HL-60 (cell line): Measurements from ENCODE around the gene PSMC3.

Source experiments
- DNase-seq, 2 experiments: peaks; one replicate each; pipeline ENCODE4 v3.0.0-alpha.2; 2010 to 2020; ENCODE audit warnings: low read depth in 1 of 2, low spot score in 1 of 2
- H3K27ac ChIP-seq: fragments of 250-450 bp; sonication (Bioruptor Pico); replicated peaks from 2 replicates; pipeline ENCODE4 v1.5.1; 2020; ENCODE audit warnings: mild to moderate bottlenecking, moderate library complexity
- H3K27me3 ChIP-seq: fragments of 250-450 bp; sonication (Bioruptor Pico); 2 replicates; pipeline ENCODE4 v1.5.1; 2021; ENCODE audit warnings: mild to moderate bottlenecking, moderate library complexity; ENCODE audit not compliant: insufficient read depth, poor library complexity, severe bottlenecking
- H3K4me3 ChIP-seq: replicated peaks from 2 replicates; pipeline ENCODE4 v1.5.1; 2011; ENCODE audit warnings: mild to moderate bottlenecking, control low read depth, low read length; ENCODE audit not compliant: insufficient read depth
- GABPA ChIP-seq: IDR thresholded peaks from 2 replicates; pipeline ENCODE4 v1.6.1; 2012; ENCODE audit warnings: low read depth
- POLR2AphosphoS5 ChIP-seq: IDR thresholded peaks from 2 replicates; pipeline ENCODE4 v1.6.1; 2012; ENCODE audit warnings: low read depth
- SPI1 ChIP-seq: IDR thresholded peaks from 2 replicates; pipeline ENCODE4 v1.6.1; 2012; ENCODE audit warnings: low read depth, mild to moderate bottlenecking, borderline replicate concordance
- TF ChIP-seq, protein P1 (sequence below): IDR thresholded peaks from one replicate; pipeline ENCODE4 v1.5.1; 2011; ENCODE audit warnings: low read length, control low read depth, inconsistent platforms; ENCODE audit not compliant: insufficient read depth
- TF ChIP-seq, protein P2 (sequence below): IDR thresholded peaks from 2 replicates; pipeline ENCODE4 v1.6.1; 2012; ENCODE audit warnings: low read depth; ENCODE audit not compliant: insufficient replicate concordance

Gene PSMC3

DNA sequence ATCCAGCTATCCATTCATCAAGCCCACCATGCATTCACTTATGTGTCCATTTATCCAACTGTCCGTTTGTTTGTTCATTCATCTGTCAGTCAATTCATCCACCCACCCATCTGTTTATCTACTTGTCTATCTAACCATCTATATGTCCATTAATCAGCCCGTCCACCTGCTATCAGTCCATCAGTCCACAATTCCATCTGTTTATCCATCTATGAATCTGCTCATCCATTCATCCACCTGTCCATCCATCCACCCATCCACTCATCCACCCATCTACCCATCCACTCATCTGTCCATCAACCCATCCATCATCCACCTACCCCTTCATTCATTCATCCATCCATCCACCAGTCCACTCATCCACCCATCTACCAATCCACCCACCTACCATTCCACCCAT is 46.9 kb downstream of the PSMC3 start:
- H3K27me3 ChIP-seq = no peaks in the 10 kb centered on the region
- peak overlapping the region; percentile 100 for H3K27ac ChIP-seq
- TF ChIP-seq SPI1 (no peak), GABPA (no peak), POLR2AphosphoS5 (no peak)
- TF ChIP-seq, protein P1, sequence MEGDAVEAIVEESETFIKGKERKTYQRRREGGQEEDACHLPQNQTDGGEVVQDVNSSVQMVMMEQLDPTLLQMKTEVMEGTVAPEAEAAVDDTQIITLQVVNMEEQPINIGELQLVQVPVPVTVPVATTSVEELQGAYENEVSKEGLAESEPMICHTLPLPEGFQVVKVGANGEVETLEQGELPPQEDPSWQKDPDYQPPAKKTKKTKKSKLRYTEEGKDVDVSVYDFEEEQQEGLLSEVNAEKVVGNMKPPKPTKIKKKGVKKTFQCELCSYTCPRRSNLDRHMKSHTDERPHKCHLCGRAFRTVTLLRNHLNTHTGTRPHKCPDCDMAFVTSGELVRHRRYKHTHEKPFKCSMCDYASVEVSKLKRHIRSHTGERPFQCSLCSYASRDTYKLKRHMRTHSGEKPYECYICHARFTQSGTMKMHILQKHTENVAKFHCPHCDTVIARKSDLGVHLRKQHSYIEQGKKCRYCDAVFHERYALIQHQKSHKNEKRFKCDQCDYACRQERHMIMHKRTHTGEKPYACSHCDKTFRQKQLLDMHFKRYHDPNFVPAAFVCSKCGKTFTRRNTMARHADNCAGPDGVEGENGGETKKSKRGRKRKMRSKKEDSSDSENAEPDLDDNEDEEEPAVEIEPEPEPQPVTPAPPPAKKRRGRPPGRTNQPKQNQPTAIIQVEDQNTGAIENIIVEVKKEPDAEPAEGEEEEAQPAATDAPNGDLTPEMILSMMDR = no peak
- TF ChIP-seq, protein P2, sequence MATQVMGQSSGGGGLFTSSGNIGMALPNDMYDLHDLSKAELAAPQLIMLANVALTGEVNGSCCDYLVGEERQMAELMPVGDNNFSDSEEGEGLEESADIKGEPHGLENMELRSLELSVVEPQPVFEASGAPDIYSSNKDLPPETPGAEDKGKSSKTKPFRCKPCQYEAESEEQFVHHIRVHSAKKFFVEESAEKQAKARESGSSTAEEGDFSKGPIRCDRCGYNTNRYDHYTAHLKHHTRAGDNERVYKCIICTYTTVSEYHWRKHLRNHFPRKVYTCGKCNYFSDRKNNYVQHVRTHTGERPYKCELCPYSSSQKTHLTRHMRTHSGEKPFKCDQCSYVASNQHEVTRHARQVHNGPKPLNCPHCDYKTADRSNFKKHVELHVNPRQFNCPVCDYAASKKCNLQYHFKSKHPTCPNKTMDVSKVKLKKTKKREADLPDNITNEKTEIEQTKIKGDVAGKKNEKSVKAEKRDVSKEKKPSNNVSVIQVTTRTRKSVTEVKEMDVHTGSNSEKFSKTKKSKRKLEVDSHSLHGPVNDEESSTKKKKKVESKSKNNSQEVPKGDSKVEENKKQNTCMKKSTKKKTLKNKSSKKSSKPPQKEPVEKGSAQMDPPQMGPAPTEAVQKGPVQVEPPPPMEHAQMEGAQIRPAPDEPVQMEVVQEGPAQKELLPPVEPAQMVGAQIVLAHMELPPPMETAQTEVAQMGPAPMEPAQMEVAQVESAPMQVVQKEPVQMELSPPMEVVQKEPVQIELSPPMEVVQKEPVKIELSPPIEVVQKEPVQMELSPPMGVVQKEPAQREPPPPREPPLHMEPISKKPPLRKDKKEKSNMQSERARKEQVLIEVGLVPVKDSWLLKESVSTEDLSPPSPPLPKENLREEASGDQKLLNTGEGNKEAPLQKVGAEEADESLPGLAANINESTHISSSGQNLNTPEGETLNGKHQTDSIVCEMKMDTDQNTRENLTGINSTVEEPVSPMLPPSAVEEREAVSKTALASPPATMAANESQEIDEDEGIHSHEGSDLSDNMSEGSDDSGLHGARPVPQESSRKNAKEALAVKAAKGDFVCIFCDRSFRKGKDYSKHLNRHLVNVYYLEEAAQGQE = no peak
- DNase-seq = no peak
- no peak overlapping the region for H3K4me3 ChIP-seq

DNA sequence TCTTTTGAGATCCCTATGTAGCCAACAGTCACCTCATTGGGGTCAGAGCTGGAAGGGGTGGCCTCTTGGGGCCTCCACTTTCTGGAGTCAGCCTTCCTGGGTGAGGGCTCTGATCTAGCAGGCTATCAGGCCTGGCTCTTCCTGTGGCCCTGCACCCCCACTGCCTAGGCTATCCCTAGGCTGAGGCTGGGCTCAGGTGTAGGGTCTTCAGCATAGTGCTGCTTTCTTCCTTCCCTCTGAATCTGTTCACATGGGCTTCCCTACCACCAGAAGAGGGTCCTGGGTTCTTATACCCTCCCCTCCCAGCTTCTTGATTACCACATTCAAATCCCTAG is 47.4 kb downstream of the PSMC3 start:
- TF ChIP-seq SPI1 (no peak), GABPA (no peak), POLR2AphosphoS5 (no peak)
- TF ChIP-seq, protein P1 = no peak
- Histone ChIP-seq H3K4me3 (peak overlapping the region; percentile 80), H3K27me3 (no peaks in the 10 kb centered on the region), H3K27ac (peak overlapping the region; percentile 100)
- DNase-seq = no peak

DNA sequence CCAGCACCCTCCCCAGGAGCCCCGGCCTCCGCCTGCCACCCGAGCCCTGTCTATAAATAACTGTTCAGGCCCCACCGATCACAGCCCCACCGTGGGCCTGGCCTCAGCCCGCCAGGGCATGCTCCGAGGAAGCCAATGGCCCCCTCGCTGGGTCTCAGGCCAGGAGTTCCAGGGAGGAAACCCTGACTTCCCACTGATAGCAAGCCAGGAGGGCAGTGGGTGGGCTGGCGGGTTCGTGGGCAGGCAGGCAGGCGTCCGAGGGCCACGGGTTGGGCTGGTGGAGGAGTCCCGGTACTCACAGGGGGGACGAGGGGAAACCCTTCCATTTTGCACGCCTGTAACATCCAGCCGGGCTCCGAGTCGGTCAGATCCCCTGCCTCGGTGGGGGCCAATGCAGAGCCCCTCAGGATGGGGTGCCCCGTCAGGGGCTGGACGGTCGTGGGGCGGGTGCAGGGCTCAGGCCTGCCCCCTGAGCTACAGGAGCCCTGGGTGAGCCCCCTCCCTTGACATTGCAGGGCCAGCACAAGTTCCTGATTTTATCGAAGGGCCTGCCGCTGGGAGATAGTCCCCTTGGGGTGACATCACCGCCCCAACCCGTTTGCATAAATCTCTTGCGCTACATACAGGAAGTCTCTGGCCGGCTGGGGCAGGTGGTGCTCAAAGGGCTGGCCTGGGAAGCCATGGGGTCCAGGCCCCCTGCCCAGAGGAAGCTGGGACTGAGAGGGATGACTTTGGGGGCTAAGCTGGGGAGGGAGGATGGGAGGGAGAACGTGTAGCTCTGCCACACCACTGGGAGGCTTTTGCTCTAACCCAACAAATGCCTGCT is 48.0 kb downstream of the PSMC3 start, which contains the start of gene SPI1:
SPI1 (minus strand) TSS at position 538 of the 826 bp plus-strand sequence; CDS start at position 344, 194 bp downstream.
- H3K4me3 ChIP-seq = peak within 1 kb of the TSS; percentile 80

More for the DNA sequence above, 48.0 kb downstream of the PSMC3 start, which contains the start of gene SPI1:
- Histone ChIP-seq H3K27ac (peak within 1 kb of the TSS; percentile 100), H3K27me3 (no peaks in the 10 kb centered on the region)
- peak in 1 of 2 experiments; percentile 97 for DNase-seq
- TF ChIP-seq GABPA (0 out of 2 replicates have a peak, but pooled peaks have one; percentile 36), SPI1 (peak; percentile 72; the same call in 1 of the 2 replicates), POLR2AphosphoS5 (peak; percentile 81)
- TF ChIP-seq, protein P1 = no peak
- TF ChIP-seq, protein P2 = peak; percentile 47
